HepG2 (cell line): Measurements from ENCODE around the gene KCNQ2.

Source experiments
- ARHGAP35 ChIP-seq: sonication (generic); formaldehyde crosslinking; IDR thresholded peaks from 2 replicates; pipeline ENCODE4 v1.9.0; 2022; ENCODE audit warnings: mild to moderate bottlenecking, inconsistent platforms, moderate library complexity, missing genetic modification reagents, borderline replicate concordance
- TAF15 ChIP-seq: fragments of 200-400 bp; formaldehyde crosslinking; IDR thresholded peaks from one replicate; pipeline ENCODE4 v1.6.1; 2018; ENCODE audit warnings: mild to moderate bottlenecking, low read depth, low read length; ENCODE audit not compliant: poor library complexity, severe bottlenecking

GRCh38 chr20:63431944-63432343 lies 40.5 kb downstream of the KCNQ2 start:
- TF ChIP-seq TAF15 (no peak), ARHGAP35 (CRISPR knock-in tag) (no peak)
